HL-60 (cell line): ENCODE results near the gene TTC23L.

ENCODE experiments used
- DNase-seq, 2 experiments: peaks; one replicate each; pipeline ENCODE4 v3.0.0-alpha.2; 2010 to 2020; ENCODE audit warnings: low read depth in 1 of 2, low spot score in 1 of 2
- H3K27ac ChIP-seq: fragments of 250-450 bp; sonication (Bioruptor Pico); replicated peaks from 2 replicates; pipeline ENCODE4 v1.5.1; 2020; ENCODE audit warnings: mild to moderate bottlenecking, moderate library complexity
- H3K27me3 ChIP-seq: fragments of 250-450 bp; sonication (Bioruptor Pico); 2 replicates; pipeline ENCODE4 v1.5.1; 2021; ENCODE audit warnings: mild to moderate bottlenecking, moderate library complexity; ENCODE audit not compliant: insufficient read depth, poor library complexity, severe bottlenecking
- H3K4me3 ChIP-seq: replicated peaks from 2 replicates; pipeline ENCODE4 v1.5.1; 2011; ENCODE audit warnings: mild to moderate bottlenecking, control low read depth, low read length; ENCODE audit not compliant: insufficient read depth
- CTCF ChIP-seq: IDR thresholded peaks from one replicate; pipeline ENCODE4 v1.5.1; 2011; ENCODE audit warnings: low read length, control low read depth, inconsistent platforms; ENCODE audit not compliant: insufficient read depth
- GABPA ChIP-seq: IDR thresholded peaks from 2 replicates; pipeline ENCODE4 v1.6.1; 2012; ENCODE audit warnings: low read depth
- POLR2AphosphoS5 ChIP-seq: IDR thresholded peaks from 2 replicates; pipeline ENCODE4 v1.6.1; 2012; ENCODE audit warnings: low read depth
- REST ChIP-seq: IDR thresholded peaks from 2 replicates; pipeline ENCODE4 v1.6.1; 2012; ENCODE audit warnings: low read depth; ENCODE audit not compliant: insufficient replicate concordance
- SPI1 ChIP-seq: IDR thresholded peaks from 2 replicates; pipeline ENCODE4 v1.6.1; 2012; ENCODE audit warnings: low read depth, mild to moderate bottlenecking, borderline replicate concordance

Gene TTC23L

GRCh38 chr5:34926318-34926888 is 87.4 kb downstream of the TTC23L start:
- TF ChIP-seq SPI1 = no peak
- no peak for TF ChIP-seq GABPA
- TF ChIP-seq REST = no peak
- TF ChIP-seq POLR2AphosphoS5 = no peak
- no peak for TF ChIP-seq CTCF
- Histone ChIP-seq H3K4me3 (no peak overlapping the region), H3K27ac (no peak overlapping the region), H3K27me3 (no peaks in the 10 kb centered on the region)
- no peak for DNase-seq

GRCh38 chr5:34927785-34928184 is 88.8 kb downstream of the TTC23L start:
- no peaks in the 10 kb centered on the region for H3K27me3 ChIP-seq
- H3K4me3 ChIP-seq = no peak overlapping the region
- DNase-seq = no peak
- H3K27ac ChIP-seq = no peak overlapping the region
- TF ChIP-seq POLR2AphosphoS5 (no peak), GABPA (no peak), REST (no peak), SPI1 (no peak), CTCF (no peak)

- H3K27ac ChIP-seq = no peak overlapping the region
- H3K27me3 ChIP-seq = no peaks in the 10 kb centered on the region
- no peak overlapping the region for H3K4me3 ChIP-seq
- TF ChIP-seq POLR2AphosphoS5 = no peak
- TF ChIP-seq SPI1 = peak; percentile 84
- TF ChIP-seq REST = no peak
- no peak for TF ChIP-seq GABPA
- TF ChIP-seq CTCF = no peak
- DNase-seq = no peak
Measured at GRCh38 chr5:34928267-34928666, 89.3 kb downstream of the TTC23L start.
